ENCODE results near the gene VRK1.
"Not testable (repeated sequence)": the region's sequence is repeated elsewhere in the genome, so short reads cannot be mapped to it uniquely, and the experiment has no call there.

Gene VRK1

DNA sequence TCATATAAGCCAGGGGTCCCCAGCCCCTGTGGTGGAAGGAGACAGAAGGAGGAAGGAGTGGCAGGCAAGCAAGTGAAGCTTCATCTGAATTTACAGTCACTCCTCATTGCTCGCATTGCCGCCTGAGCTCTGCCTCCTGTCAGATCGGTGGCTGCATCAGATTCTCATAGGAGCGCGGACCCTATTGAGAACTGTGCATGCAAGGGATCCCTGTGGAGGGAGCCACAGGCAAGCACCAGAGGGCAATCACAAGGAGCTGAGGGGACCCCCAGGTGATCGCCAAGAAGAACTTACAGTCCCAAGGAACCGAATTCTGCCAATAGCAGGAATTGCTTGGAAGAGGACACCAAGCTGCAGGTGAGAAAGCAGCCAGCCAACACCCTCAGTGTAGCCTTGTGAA, 33.2 kb upstream of the VRK1 start:
- H3K4me1 ChIP-seq (ENCODE audit: control insufficient read depth, low read length), result peaks cover 3% of the 10 kb centered on the region; the same call in 1 of the 2 replicates
- no peaks in the 10 kb centered on the region for H3F3A ChIP-seq (ENCODE audit: control insufficient read depth, insufficient read depth)
- no peak overlapping the region for H3K4me3 ChIP-seq (ENCODE audit: low read length)
- TF ChIP-seq, protein P1, sequence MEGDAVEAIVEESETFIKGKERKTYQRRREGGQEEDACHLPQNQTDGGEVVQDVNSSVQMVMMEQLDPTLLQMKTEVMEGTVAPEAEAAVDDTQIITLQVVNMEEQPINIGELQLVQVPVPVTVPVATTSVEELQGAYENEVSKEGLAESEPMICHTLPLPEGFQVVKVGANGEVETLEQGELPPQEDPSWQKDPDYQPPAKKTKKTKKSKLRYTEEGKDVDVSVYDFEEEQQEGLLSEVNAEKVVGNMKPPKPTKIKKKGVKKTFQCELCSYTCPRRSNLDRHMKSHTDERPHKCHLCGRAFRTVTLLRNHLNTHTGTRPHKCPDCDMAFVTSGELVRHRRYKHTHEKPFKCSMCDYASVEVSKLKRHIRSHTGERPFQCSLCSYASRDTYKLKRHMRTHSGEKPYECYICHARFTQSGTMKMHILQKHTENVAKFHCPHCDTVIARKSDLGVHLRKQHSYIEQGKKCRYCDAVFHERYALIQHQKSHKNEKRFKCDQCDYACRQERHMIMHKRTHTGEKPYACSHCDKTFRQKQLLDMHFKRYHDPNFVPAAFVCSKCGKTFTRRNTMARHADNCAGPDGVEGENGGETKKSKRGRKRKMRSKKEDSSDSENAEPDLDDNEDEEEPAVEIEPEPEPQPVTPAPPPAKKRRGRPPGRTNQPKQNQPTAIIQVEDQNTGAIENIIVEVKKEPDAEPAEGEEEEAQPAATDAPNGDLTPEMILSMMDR (IDR thresholded peaks at IDR 0.05; ENCODE audit: low read depth, low read length, poor library complexity, severe bottlenecking), result no peak
- TF ChIP-seq EZH2phosphoT487 (IDR thresholded peaks at IDR 0.05; ENCODE audit: borderline replicate concordance, low read length), result no peak
- H4K20me1 ChIP-seq (ENCODE audit: control insufficient read depth, insufficient read depth, low read depth, low read length), result no peaks in the 10 kb centered on the region
- H3K9me2 ChIP-seq (replicated peaks; ENCODE audit: control insufficient read depth, low read length), result no peaks in the 10 kb centered on the region
- no peaks in the 10 kb centered on the region for H3K9me3 ChIP-seq (ENCODE audit: control insufficient read depth, insufficient read depth, low read length)
- no peak overlapping the region for H3K4me2 ChIP-seq (ENCODE audit: low read length)
- H3K36me3 ChIP-seq (ENCODE audit: control insufficient read depth, low read length), result no peaks in the 10 kb centered on the region
- H3K27ac ChIP-seq (ENCODE audit: low read depth, low read length), result no peak overlapping the region
- no peaks in the 10 kb centered on the region for H3K79me2 ChIP-seq (ENCODE audit: control insufficient read depth, low read length)
- no peaks in the 10 kb centered on the region for H3K27me3 ChIP-seq (ENCODE audit: control insufficient read depth, low read length)

DNA sequence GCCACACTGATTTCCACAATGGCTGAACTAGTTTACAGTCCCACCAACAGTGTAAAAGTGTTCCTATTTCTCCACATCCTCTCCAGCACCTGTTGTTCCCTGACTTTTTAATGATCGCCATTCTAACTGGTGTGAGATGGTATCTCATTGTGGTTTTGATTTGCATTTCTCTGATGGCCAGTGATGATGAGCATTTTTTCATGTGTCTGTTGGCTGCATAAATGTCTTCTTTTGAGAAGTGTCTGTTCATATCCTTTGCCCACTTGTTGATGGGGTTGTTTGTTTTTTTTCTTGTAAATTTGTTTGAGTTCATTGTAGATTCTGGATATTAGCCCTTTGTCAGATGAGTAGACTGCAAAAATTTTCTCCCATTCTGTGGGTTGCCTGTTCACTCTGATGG, 32.0 kb upstream of the VRK1 start:
- H3K4me1 ChIP-seq (ENCODE audit: control insufficient read depth, low read length); H4K20me1 ChIP-seq (ENCODE audit: control insufficient read depth, insufficient read depth, low read depth, low read length); H3F3A ChIP-seq (ENCODE audit: control insufficient read depth, insufficient read depth); H3K9me3 ChIP-seq (ENCODE audit: control insufficient read depth, insufficient read depth, low read length); H3K27me3 ChIP-seq (ENCODE audit: control insufficient read depth, low read length); H3K4me2 ChIP-seq (ENCODE audit: low read length); H3K36me3 ChIP-seq (ENCODE audit: control insufficient read depth, low read length); H3K27ac ChIP-seq (ENCODE audit: low read depth, low read length); H3K4me3 ChIP-seq (ENCODE audit: low read length); H3K79me2 ChIP-seq (ENCODE audit: control insufficient read depth, low read length); H3K9me2 ChIP-seq (replicated peaks; ENCODE audit: control insufficient read depth, low read length): not testable (repeated sequence)

DNA sequence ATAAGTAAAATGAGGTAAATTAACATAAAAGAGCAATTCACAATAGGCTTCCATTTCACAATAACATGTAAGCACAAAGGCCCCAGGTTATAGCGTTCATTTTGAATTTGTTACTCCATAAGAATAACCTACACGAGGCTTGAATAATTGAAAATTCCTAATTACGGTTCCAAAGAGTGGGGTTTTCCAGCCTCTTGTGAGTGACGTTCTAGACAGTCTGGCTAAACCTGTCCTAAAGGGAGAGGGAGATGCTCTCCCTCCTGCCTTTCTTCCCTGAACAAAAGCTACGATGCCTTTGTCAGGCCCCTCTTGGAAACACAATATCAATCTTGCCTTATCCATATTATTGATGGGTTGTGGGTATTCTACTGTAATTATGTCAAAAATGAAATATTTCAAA, 24.3 kb upstream of the VRK1 start:
- H3K4me2 ChIP-seq (ENCODE audit: low read length), result no peak overlapping the region
- no peaks in the 10 kb centered on the region for H3K36me3 ChIP-seq (ENCODE audit: control insufficient read depth, low read length)
- H3K9me2 ChIP-seq (replicated peaks; ENCODE audit: control insufficient read depth, low read length), result no peaks in the 10 kb centered on the region
- H3F3A ChIP-seq (ENCODE audit: control insufficient read depth, insufficient read depth), result no peaks in the 10 kb centered on the region
- TF ChIP-seq, protein P1 (IDR thresholded peaks at IDR 0.05; ENCODE audit: low read depth, low read length, poor library complexity, severe bottlenecking), result no peak
- TF ChIP-seq EZH2phosphoT487 (IDR thresholded peaks at IDR 0.05; ENCODE audit: borderline replicate concordance, low read length), result no peak
- no peaks in the 10 kb centered on the region for H3K79me2 ChIP-seq (ENCODE audit: control insufficient read depth, low read length)
- H3K27me3 ChIP-seq (ENCODE audit: control insufficient read depth, low read length), result peaks cover 7% of the 10 kb centered on the region; the same call in 1 of the 2 replicates
- H3K9me3 ChIP-seq (ENCODE audit: control insufficient read depth, insufficient read depth, low read length), result no peaks in the 10 kb centered on the region
- H3K4me3 ChIP-seq (ENCODE audit: low read length), result no peak overlapping the region
- H3K27ac ChIP-seq (ENCODE audit: low read depth, low read length), result no peak overlapping the region
- no peaks in the 10 kb centered on the region for H4K20me1 ChIP-seq (ENCODE audit: control insufficient read depth, insufficient read depth, low read depth, low read length)
- no peaks in the 10 kb centered on the region for H3K4me1 ChIP-seq (ENCODE audit: control insufficient read depth, low read length)

DNA sequence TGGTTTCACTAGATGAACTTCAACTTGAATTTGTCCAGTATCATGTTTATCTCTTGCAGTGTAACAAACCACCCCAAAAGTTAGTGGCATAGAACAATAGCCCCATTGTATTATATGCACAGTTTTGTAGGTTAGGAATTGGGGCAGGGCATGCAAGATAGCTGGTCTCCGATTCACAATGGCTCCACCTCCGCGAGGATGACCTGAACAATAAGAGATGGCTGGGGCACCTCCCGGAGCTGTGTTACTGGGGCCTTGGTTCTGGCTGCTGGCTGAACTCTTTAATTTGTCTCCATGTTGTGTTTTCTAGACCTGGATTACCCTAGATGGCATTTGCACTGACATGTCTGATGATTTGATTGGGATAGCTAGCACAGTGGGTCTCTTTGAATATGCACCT, 20.4 kb upstream of the VRK1 start:
- peaks cover 25% of the 10 kb centered on the region; the same call in 1 of the 2 replicates for H3K27me3 ChIP-seq (ENCODE audit: control insufficient read depth, low read length)
- H3K9me2 ChIP-seq (replicated peaks; ENCODE audit: control insufficient read depth, low read length), result no peaks in the 10 kb centered on the region
- H3K4me3 ChIP-seq (ENCODE audit: low read length), result no peak overlapping the region
- TF ChIP-seq EZH2phosphoT487 (IDR thresholded peaks at IDR 0.05; ENCODE audit: borderline replicate concordance, low read length), result no peak
- TF ChIP-seq, protein P1 (IDR thresholded peaks at IDR 0.05; ENCODE audit: low read depth, low read length, poor library complexity, severe bottlenecking), result no peak
- H3K4me1 ChIP-seq (ENCODE audit: control insufficient read depth, low read length), result no peaks in the 10 kb centered on the region
- H3K36me3 ChIP-seq (ENCODE audit: control insufficient read depth, low read length), result no peaks in the 10 kb centered on the region
- H3K4me2 ChIP-seq (ENCODE audit: low read length), result no peak overlapping the region
- no peaks in the 10 kb centered on the region; the same call in 1 of the 2 replicates for H4K20me1 ChIP-seq (ENCODE audit: control insufficient read depth, insufficient read depth, low read depth, low read length)
- no peaks in the 10 kb centered on the region for H3K79me2 ChIP-seq (ENCODE audit: control insufficient read depth, low read length)
- no peaks in the 10 kb centered on the region for H3K9me3 ChIP-seq (ENCODE audit: control insufficient read depth, insufficient read depth, low read length)
- no peak overlapping the region for H3K27ac ChIP-seq (ENCODE audit: low read depth, low read length)
- no peaks in the 10 kb centered on the region for H3F3A ChIP-seq (ENCODE audit: control insufficient read depth, insufficient read depth)
